Hepatocyte (in vitro differentiated cells): ENCODE results near the gene RANBP17.

Source experiments
- EZH2 ChIP-seq: fragments of 200-600 bp; sonication (generic); IDR thresholded peaks from 2 replicates; pipeline ENCODE4 v1.6.1; 2016; ENCODE audit warnings: antibody characterized with exemption, mild to moderate bottlenecking, borderline replicate concordance
- EZH2phosphoT487 ChIP-seq: fragments of 200-600 bp; sonication (generic); IDR thresholded peaks from one replicate; pipeline ENCODE4 v1.6.1; 2018; ENCODE audit warnings: antibody characterized with exemption, mild to moderate bottlenecking, low read depth, moderate library complexity; ENCODE audit not compliant: unreplicated experiment, severe bottlenecking
- TF ChIP-seq, protein P1 (sequence below): fragments of 200-600 bp; sonication (generic); IDR thresholded peaks from 2 replicates; pipeline ENCODE4 v1.5.1; 2016; ENCODE audit warnings: antibody characterized with exemption, mild to moderate bottlenecking; ENCODE audit not compliant: poor library complexity

DNA sequence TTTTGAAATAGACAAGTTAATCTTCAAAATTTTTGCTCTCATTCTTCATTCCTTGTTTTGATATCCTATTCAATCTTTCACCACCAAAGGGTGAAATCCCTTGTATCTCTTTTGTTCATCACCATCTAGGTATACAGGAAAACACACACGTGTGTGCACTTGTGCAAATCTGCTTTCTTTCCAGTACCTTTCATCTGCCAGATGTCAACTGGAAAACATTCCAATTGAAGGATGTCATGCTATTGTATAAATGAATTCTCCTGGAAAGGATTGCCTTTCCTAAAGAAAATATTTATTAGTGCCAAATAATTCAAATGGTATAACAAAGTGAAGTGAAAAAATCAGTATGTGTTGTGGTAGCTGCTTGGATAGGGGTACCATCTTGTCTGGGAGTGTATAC lies 123.7 kb downstream of the RANBP17 start:
- TF ChIP-seq, protein P1, sequence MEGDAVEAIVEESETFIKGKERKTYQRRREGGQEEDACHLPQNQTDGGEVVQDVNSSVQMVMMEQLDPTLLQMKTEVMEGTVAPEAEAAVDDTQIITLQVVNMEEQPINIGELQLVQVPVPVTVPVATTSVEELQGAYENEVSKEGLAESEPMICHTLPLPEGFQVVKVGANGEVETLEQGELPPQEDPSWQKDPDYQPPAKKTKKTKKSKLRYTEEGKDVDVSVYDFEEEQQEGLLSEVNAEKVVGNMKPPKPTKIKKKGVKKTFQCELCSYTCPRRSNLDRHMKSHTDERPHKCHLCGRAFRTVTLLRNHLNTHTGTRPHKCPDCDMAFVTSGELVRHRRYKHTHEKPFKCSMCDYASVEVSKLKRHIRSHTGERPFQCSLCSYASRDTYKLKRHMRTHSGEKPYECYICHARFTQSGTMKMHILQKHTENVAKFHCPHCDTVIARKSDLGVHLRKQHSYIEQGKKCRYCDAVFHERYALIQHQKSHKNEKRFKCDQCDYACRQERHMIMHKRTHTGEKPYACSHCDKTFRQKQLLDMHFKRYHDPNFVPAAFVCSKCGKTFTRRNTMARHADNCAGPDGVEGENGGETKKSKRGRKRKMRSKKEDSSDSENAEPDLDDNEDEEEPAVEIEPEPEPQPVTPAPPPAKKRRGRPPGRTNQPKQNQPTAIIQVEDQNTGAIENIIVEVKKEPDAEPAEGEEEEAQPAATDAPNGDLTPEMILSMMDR = no peak
- TF ChIP-seq EZH2 = no peak
- TF ChIP-seq EZH2phosphoT487 = no peak
